Upper lobe of left lung (tissue), 6 donors: Measurements from ENCODE around the gene CACNA2D1. TPM values are rescaled to one million over a fixed set of nuclear protein-coding genes. Genes with fewer than 3 reads are reported as not detected.

Source experiments
- ATAC-seq, 2 donors: fragments of 200-7000 bp; cut with Tn5 transposase; one replicate each; pipeline ENCODE4 v1.9.1; 2022; ENCODE audit warnings: mild to moderate bottlenecking in 2 of 2, moderate library complexity in 2 of 2; ENCODE audit not compliant: low FRiP score in 2 of 2
- DNase-seq, 2 donors: peaks; one replicate each; pipeline ENCODE4 v3.0.0-alpha.2; 2019 to 2020
- H3K27ac ChIP-seq, 4 donors: fragments of 200-600 bp; sonication (generic); one replicate each; pipeline ENCODE4 v1.5.1; 2016 to 2019
- H3K27me3 ChIP-seq, 4 donors: fragments of 200-600 bp; sonication (generic); one replicate each; pipeline ENCODE4 v1.5.1; 2017 to 2019
- H3K36me3 ChIP-seq, 4 donors: fragments of 200-600 bp; sonication (generic); one replicate each; pipeline ENCODE4 v1.5.1; 2016 to 2019
- H3K4me1 ChIP-seq, 4 donors: fragments of 200-600 bp; sonication (generic); one replicate each; pipeline ENCODE4 v1.5.1; 2018 to 2019
- H3K4me3 ChIP-seq, 4 donors: fragments of 200-600 bp; sonication (generic); one replicate each; pipeline ENCODE4 v1.5.1; 2017 to 2019; ENCODE audit warnings: mild to moderate bottlenecking in 2 of 4, moderate library complexity in 1 of 4
- H3K9me3 ChIP-seq, 4 donors: fragments of 200-600 bp; sonication (generic); one replicate each; pipeline ENCODE4 v1.5.1; 2018 to 2019
- EP300 ChIP-seq, 4 donors: sonication (generic); formaldehyde crosslinking; IDR thresholded peaks; one replicate each; pipeline ENCODE4 v1.5.1; 2017; ENCODE audit warnings: antibody characterized with exemption in 4 of 4, control low read depth in 2 of 4
- POLR2A ChIP-seq, 4 donors: fragments of 450-650 bp; IDR thresholded peaks; one replicate each; pipeline ENCODE4 v1.5.1; 2016 to 2017; ENCODE audit warnings: antibody characterized with exemption in 4 of 4, mild to moderate bottlenecking in 2 of 4
- POLR2AphosphoS5 ChIP-seq, 2 donors: sonication (generic); formaldehyde crosslinking; IDR thresholded peaks; one replicate each; pipeline ENCODE4 v1.5.1; 2017; ENCODE audit warnings: antibody characterized with exemption in 2 of 2
- WGBS, 2 donors: methylation state at CpG; one replicate each; pipeline ENCODE4 v1.1.5; 2017 to 2018; 5-methylcytosine and 5-hydroxymethylcytosine counted together
- total RNA-seq, 6 donors: library from RNA; depleted of rRNA in 4 of 6; stranded (reverse); fragments of >200 nt in 4 of 6; gene quantifications; one replicate each; pipeline versions ENCODE4 v1.1.0 to v1.2.1, GENCODE V29; 2016 to 2021
- TF ChIP-seq, protein P1 (sequence below), 6 experiments: fragments of 450-650 bp in 4 of 6; fragments of 200-600 bp in 2 of 6; sonication (generic) in 2 of 6; IDR thresholded peaks; one replicate each; pipeline ENCODE4 v1.5.1; 2016 to 2019; ENCODE audit warnings: antibody characterized with exemption in 6 of 6
- donor health status: DM: no; HTN: no; CAD: no; lungs with moderate emphysema.
- donor health status: DM: no; HTN: yes; CAD: no; lungs with severe emphysema.

CACNA2D1 gene
- total RNA-seq, 6 donors from 2014 or later = 6.7 to 85.9 (median 9.6) TPM

- no peak for DNase-seq
- H3K4me3 ChIP-seq = no peak overlapping the region
- H3K27me3 ChIP-seq = no peaks in the 10 kb centered on the region
- no peak for ATAC-seq
- no peaks in the 10 kb centered on the region for H3K4me1 ChIP-seq
- TF ChIP-seq POLR2AphosphoS5 (IDR thresholded peaks at IDR 0.05) (no peak), POLR2A (IDR thresholded peaks at IDR 0.05) (no peak)
- no peaks in the 10 kb centered on the region for H3K36me3 ChIP-seq
- 77 to 80% methylated on average over 6 of the region's 6 CpGs for WGBS, 2 donors
- no peaks in the 10 kb centered on the region for H3K9me3 ChIP-seq
- no peak overlapping the region for H3K27ac ChIP-seq
Observed at GRCh38 chr7:82471351-82472020, 27.9 kb upstream of the CACNA2D1 start.

DNA sequence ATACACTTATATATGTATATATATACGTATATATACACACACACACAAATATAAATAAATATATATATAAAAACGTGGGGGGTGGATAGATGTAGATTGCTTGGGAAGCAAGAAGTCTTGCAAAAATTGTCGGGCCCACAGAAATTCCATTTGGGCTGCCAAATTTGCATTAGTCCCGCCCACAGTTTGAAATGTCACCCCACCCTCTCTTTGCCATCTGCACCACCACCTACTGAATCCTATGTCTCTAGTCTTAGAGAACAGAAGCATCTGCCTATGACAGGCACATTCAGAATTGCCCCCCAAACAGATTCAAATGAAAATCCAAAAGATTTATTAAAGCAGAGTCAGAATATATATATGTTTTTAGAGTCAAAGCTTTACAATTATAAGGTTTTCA is 25.6 kb upstream of the CACNA2D1 start:
- TF ChIP-seq POLR2A (IDR thresholded peaks at IDR 0.05) = no peak
- H3K27ac ChIP-seq = no peak overlapping the region
- no peak overlapping the region for H3K4me3 ChIP-seq
- no peaks in the 10 kb centered on the region for H3K9me3 ChIP-seq
- no peaks in the 10 kb centered on the region for H3K36me3 ChIP-seq
- H3K27me3 ChIP-seq = no peaks in the 10 kb centered on the region
- no peaks in the 10 kb centered on the region for H3K4me1 ChIP-seq
- DNase-seq = no peak
- ATAC-seq = no peak
- WGBS, 2 donors = 71 to 79% methylated on average over 4 of the region's 4 CpGs

GRCh38 chr7:82468435-82468834 is 24.9 kb upstream of the CACNA2D1 start:
- ATAC-seq (no peak), DNase-seq (no peak)
- H3K4me1 ChIP-seq = no peaks in the 10 kb centered on the region
- no peaks in the 10 kb centered on the region for H3K9me3 ChIP-seq
- WGBS, 2 donors = 81 to 85% methylated on average over 3 of the region's 3 CpGs
- no peaks in the 10 kb centered on the region for H3K27me3 ChIP-seq
- H3K4me3 ChIP-seq = no peak overlapping the region
- H3K27ac ChIP-seq = no peak overlapping the region
- no peaks in the 10 kb centered on the region for H3K36me3 ChIP-seq
- TF ChIP-seq POLR2A (IDR thresholded peaks at IDR 0.05) (no peak), POLR2AphosphoS5 (IDR thresholded peaks at IDR 0.05) (no peak), EP300 (IDR thresholded peaks at IDR 0.05) (no peak)
- TF ChIP-seq, protein P1, sequence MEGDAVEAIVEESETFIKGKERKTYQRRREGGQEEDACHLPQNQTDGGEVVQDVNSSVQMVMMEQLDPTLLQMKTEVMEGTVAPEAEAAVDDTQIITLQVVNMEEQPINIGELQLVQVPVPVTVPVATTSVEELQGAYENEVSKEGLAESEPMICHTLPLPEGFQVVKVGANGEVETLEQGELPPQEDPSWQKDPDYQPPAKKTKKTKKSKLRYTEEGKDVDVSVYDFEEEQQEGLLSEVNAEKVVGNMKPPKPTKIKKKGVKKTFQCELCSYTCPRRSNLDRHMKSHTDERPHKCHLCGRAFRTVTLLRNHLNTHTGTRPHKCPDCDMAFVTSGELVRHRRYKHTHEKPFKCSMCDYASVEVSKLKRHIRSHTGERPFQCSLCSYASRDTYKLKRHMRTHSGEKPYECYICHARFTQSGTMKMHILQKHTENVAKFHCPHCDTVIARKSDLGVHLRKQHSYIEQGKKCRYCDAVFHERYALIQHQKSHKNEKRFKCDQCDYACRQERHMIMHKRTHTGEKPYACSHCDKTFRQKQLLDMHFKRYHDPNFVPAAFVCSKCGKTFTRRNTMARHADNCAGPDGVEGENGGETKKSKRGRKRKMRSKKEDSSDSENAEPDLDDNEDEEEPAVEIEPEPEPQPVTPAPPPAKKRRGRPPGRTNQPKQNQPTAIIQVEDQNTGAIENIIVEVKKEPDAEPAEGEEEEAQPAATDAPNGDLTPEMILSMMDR (IDR thresholded peaks at IDR 0.05) = no peak

GRCh38 chr7:82467020-82467419 is 23.4 kb upstream of the CACNA2D1 start:
- H3K4me1 ChIP-seq = no peaks in the 10 kb centered on the region
- WGBS, 2 donors = 79 to 93% methylated on average over 2 of the region's 2 CpGs
- DNase-seq = no peak

GRCh38 chr7:82464372-82464771 is 20.8 kb upstream of the CACNA2D1 start:
- ATAC-seq = no peak
- DNase-seq = no peak
- H3K36me3 ChIP-seq = no peaks in the 10 kb centered on the region
- no peaks in the 10 kb centered on the region for H3K27me3 ChIP-seq
- no peak overlapping the region for H3K27ac ChIP-seq
- 95 to 96% methylated on average over 2 of the region's 2 CpGs for WGBS, 2 donors
- no peak overlapping the region for H3K4me3 ChIP-seq
- no peaks in the 10 kb centered on the region for H3K4me1 ChIP-seq
- H3K9me3 ChIP-seq = no peaks in the 10 kb centered on the region
- TF ChIP-seq EP300 (IDR thresholded peaks at IDR 0.05) = no peak
- no peak for TF ChIP-seq POLR2AphosphoS5 (IDR thresholded peaks at IDR 0.05)
- TF ChIP-seq, protein P1 (IDR thresholded peaks at IDR 0.05) = no peak
- TF ChIP-seq POLR2A (IDR thresholded peaks at IDR 0.05) = no peak

More at GRCh38 chr7:82467020-82467419, 23.4 kb upstream of the CACNA2D1 start:
- no peak for ATAC-seq
- Histone ChIP-seq H3K27me3 (no peaks in the 10 kb centered on the region), H3K9me3 (no peaks in the 10 kb centered on the region), H3K4me3 (no peak overlapping the region), H3K36me3 (no peaks in the 10 kb centered on the region), H3K27ac (no peak overlapping the region)
- TF ChIP-seq, protein P1 (IDR thresholded peaks at IDR 0.05) = no peak
- TF ChIP-seq EP300 (IDR thresholded peaks at IDR 0.05) (no peak), POLR2AphosphoS5 (IDR thresholded peaks at IDR 0.05) (no peak), POLR2A (IDR thresholded peaks at IDR 0.05) (no peak)

GRCh38 chr7:82455295-82455694 is 11.7 kb upstream of the CACNA2D1 start:
- no peak for DNase-seq
- Histone ChIP-seq H3K27me3 (no peaks in the 10 kb centered on the region), H3K4me3 (no peak overlapping the region), H3K27ac (no peak overlapping the region), H3K36me3 (no peaks in the 10 kb centered on the region), H3K9me3 (no peaks in the 10 kb centered on the region), H3K4me1 (no peaks in the 10 kb centered on the region)
- WGBS, 2 donors = 79 to 84% methylated on average over 3 of the region's 3 CpGs
- ATAC-seq = no peak
- TF ChIP-seq POLR2AphosphoS5 (IDR thresholded peaks at IDR 0.05) (no peak), POLR2A (IDR thresholded peaks at IDR 0.05) (no peak)
